HS-27A (cell line): ENCODE results near the gene CDC42.
"Not testable (repeated sequence)": the region's sequence is repeated elsewhere in the genome, so short reads cannot be mapped to it uniquely, and the experiment has no call there.

Experiments used
- DNase-seq: peaks from one replicate; pipeline ENCODE4 v3.0.0-alpha.2; 2012; ENCODE audit warnings: low read depth, missing footprints

CDC42 gene

DNA sequence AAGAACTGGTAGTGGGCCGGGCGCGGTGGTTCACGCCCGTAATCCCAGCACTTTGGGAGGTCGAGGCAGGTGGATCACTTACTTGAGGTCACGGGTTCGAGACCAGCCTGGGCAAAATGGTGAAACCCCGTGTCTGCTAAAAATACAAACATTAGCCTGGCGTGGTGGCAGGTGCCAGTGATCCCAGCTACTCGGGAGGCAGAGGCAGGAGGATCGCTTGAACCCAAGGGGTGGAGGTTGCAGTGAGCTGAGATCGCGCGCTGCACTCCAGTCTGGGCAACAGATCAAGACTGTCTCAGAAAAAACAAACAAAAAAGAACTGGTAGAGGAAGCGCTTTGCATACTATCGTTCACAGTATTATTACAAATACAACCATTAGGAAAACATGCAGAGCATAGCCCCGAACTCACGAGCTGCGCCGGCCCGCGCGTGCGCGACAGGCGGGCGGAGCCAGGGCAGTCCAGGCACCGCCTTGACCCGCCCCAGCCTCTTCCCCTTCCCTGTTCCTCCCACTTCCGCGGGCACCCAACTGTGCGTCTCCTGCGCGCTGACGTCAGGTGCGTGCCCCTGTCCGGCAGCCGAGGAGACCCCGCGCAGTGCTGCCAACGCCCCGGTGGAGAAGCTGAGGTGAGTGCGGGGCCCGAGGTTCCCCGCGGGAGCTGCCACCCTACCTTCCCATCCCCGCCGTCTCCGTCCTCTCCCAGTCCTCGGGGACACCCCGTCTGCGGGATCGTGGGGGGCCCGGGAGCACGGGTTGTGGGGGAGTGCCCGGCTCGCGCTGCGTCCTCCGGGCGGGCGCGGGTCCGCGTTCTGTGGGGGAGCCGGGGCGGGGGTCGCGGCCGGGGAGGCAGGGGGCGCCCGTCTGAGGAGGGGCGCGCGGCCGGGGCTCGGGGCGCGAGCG lies at the start of gene CDC42:
CDC42 (plus strand) TSS at position 595 of the 902 bp plus-strand sequence. CDS start 25,770 bp downstream, outside the sequence.
- DNase-seq, result peak; percentile 78

DNA sequence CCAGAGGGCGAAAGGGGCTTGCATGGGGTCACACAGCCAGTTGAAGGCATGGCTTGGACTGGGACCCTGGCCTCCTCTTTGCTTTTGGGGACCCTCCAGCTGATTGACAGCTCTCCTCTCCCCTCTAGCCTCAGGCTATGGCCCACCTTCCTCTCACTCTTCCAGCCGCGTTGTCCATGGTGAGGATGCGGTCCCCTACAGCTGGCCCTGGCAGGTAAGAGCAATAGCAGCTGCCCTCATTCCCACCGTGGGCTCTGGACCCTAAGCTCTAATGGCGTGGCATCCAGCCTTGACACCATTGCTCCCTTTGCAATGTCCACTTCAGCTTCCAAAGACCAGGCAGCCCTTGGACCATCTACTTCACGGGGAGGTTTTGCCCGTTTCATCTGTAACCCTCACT lies 49.6 kb upstream of the CDC42 start:
- DNase-seq, result not testable (repeated sequence)

DNA sequence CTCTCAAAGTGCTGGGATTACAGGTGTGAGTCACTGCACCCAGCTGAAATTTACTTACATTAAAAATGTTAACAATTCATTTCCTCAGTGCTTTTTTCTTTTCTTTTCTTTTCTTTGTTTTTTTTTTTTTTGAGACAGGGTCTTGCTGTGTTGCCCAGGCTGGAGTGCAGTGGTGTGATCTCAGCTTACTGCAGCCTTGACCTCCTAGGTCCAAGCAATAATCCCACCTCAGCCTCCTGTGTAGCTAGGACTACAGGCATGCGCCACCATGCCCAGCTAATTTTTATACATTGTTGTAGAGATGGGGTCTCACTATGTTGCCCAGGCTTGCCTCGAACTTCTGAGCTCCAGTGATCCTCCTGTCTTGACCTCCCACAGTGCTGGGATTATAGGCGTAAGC lies 48.5 kb upstream of the CDC42 start:
- not testable (repeated sequence) for DNase-seq

- DNase-seq, result not testable (repeated sequence)
These were observed 47.0 kb upstream of the CDC42 start for GRCh38 chr1:22005261-22006149.

GRCh38 chr1:22006736-22007135 lies 45.8 kb upstream of the CDC42 start:
- not testable (repeated sequence) for DNase-seq

GRCh38 chr1:22007262-22007661 lies 45.2 kb upstream of the CDC42 start:
- DNase-seq, result not testable (repeated sequence)

DNA sequence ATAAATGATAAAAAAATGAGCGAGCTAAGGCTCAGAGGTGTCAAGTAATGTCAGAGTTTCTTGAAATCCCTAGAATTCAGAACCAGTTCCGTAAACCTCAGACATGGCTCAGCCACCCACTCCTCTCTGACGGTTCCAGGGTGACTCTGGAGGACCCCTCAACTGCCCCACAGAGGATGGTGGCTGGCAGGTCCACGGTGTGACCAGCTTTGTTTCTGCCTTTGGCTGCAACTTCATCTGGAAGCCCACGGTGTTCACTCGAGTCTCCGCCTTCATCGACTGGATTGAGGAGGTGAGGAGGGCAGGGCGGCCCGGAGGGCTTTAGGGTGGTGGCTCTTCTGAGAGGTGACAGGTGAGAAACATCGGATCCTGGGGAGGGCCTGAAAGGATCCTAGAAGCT lies 42.9 kb upstream of the CDC42 start:
- DNase-seq, result not testable (repeated sequence)

- DNase-seq, result not testable (repeated sequence)
These were observed 39.8 kb upstream of the CDC42 start for GRCh38 chr1:22012752-22013151.

- DNase-seq, result not testable (repeated sequence)
These were observed 37.8 kb upstream of the CDC42 start for GRCh38 chr1:22014575-22015206.

DNA sequence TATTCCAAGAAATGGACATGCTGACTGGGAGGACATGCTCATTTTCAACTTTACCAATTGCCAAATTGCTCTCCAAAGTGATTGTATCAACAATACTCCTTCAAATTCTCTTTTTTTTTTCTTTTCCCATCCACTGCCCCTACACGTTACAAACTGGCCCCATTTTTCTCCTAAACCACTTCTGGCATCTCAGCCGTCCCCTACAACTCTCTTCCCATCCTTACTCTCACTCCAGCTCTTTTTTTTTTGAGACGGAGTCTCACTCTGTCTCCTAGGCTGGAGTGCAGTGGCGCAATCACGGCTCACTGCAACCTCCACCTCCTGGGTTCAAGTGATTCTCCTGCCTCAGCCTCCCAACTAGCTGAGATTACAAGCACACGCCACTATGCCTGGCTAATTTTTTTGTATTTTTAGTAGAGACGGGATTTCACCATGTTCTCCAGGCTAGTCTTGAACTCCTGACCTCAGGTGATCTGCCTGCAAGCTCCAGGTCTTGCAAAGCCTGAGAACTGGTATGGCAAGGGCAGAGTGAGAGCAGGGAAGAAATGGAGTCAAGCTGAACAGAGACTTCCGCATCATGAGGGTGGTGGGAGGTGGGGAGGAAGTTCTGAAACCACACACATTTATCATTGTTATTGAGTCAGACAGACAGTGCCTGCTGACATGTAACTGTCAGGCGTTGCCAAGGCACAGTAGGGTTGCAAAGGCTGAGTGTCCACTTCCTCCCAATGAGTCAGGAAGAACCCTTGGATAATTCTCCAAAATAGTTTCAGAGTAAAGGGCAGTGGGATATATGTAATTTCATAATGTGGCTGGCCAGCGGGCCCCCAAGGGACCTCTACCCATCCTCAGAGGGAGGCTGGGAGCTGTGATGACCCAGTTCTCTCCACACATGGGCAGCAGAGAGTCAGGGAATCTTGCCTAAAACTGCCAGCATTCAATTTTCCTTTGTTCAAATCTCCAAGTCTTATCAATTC lies 33.6 kb upstream of the CDC42 start:
- peak; percentile 49 for DNase-seq

- no peak for DNase-seq
These were observed 31.4 kb upstream of the CDC42 start for GRCh38 chr1:22021061-22021460.

DNA sequence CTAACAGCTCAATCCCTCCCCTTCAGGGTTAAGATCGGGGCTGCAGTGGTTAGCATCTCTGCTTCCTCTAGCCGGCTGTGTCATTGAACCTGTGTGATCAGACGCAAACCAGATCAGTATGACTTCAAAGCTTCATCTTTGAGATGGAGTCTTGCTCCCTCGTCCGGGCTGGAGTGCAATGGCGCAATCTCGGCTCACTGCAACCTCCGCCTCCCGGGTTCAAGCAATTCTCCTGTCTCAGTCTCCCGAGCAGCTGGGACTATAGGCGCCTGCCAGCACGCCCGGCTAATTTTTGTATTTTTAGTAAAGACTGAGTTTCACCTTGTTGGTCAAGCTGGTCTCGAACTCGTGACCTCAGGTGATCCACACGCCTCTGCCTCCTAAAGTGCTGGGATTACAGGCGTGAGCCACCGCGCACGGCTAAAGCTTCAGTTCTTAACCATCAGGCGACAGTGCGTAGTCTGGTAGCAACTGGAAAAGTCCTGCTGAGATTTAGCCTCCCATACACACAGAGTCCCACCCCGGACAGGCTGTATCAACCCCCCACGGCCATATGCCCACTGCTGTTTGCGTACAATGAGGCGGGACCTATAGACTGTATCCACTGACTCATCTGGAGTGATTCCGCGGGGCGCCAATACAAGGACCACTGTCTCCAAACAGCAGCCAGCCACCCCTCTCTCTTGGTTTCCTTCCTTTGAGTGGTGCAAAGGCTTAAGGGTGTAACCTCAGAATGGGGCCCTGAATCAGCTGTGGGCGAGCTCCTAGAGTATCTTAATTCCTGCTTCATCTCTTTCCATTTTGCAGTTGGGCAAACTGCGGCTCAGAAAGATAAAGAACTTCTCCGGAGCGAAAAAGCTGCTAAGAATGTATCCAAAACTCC lies 27.8 kb upstream of the CDC42 start:
- no peak for DNase-seq

DNA sequence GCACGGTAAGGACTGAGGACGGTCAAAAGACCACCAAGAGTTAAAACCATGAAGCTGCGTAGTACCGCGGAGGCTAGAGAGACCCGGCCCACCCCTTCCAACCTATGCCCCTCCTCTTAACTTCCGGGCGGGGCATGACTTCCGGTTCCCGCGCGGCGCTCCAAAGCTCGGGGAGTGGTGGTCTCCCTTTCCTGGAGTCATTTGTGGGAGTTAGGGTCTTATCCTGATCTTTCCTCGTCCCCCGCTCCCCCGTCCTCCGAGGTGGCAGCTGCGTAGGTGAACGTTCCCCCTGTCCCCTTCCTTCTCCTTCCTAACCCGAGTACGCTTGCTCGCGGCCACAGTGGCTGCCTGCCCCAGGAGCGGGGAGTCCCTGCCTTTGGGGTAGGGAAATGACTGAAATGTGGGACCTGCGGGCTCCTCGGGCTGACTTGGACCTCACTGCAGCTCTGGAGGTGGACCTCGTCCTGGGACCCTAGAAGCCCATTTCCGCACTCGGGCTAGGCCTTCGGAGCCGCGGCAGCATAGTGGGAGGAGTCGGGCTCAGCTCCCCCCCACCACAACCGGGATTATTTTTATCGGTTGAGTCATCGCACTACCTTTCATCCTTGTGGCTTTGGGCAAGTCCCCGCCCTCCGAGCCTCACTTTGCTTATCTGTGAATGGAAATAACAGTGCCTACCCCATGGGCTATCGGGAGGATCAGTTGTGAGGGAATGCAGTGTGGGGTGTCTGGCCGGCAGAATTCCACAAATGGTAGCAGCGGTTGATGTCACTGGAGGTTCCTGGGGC lies 26.9 kb upstream of the CDC42 start:
- DNase-seq, result peak; percentile 77

DNA sequence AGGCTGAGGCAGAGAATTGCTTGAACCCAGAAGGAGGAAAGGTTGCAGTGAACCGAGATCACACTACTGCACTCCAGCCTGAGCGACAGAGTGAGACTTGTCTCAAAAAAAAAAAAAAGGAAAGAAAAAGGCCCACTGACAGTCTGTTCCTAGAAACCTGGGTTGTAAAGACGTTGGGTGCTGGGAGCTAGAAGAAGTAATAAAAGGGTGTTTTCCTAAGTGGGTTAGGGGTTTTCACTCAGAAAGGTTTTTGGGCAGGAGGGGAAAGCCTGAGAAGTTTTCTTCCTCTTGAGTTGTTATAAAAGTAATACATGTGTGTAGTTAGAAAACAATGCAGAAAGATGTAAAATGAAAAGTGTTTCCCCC lies 25.6 kb upstream of the CDC42 start:
- no peak for DNase-seq

GRCh38 chr1:22030057-22030456 lies 22.5 kb upstream of the CDC42 start:
- DNase-seq, result no peak

- DNase-seq, result no peak
These were observed 22.0 kb upstream of the CDC42 start for GRCh38 chr1:22030473-22030872.

GRCh38 chr1:22031214-22031962 lies 21.1 kb upstream of the CDC42 start:
- DNase-seq, result no peak

- not testable (repeated sequence) for DNase-seq
These were observed 17.7 kb upstream of the CDC42 start for GRCh38 chr1:22034834-22035233.
